ENCODE results near the gene TMEM45A. TPM values are rescaled to one million over a fixed set of nuclear protein-coding genes. Genes with fewer than 3 reads are reported as not detected.
"Not testable (repeated sequence)": the region's sequence is repeated elsewhere in the genome, so short reads cannot be mapped to it uniquely, and the experiment has no call there.

TMEM45A gene
- total RNA-seq, 1 donor from 2014 or later: 20.6 TPM

- DNase-seq (ENCODE audit: low spot score) (no peak), ATAC-seq (no peak)
- intact Hi-C loops (cut with DNase I): no loop called here
Measured at GRCh38 chr3:100558233-100558632, 65.8 kb downstream of the TMEM45A start.

DNA sequence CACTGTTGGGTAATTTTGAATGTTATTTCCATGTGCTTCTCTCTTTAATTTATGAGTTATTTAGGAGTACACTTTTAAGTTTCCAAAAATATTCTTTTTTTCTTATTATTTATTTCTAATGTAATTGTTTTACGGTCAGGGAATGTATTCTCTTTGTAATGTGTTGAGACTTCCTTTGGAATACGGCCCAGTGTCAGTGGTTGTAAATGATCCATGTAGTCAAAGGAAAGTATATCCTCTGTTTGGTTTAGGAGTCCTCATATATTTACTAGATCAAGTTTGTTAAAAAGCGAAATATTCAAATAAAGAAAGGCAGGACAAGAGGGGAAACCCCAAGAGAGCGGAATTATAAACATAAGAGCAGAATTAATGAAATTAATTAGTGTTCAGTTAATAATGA, 68.0 kb downstream of the TMEM45A start:
- intact Hi-C loops (cut with DNase I): no loop called here
- ATAC-seq: no peak
- no peak for DNase-seq (ENCODE audit: low spot score)

DNA sequence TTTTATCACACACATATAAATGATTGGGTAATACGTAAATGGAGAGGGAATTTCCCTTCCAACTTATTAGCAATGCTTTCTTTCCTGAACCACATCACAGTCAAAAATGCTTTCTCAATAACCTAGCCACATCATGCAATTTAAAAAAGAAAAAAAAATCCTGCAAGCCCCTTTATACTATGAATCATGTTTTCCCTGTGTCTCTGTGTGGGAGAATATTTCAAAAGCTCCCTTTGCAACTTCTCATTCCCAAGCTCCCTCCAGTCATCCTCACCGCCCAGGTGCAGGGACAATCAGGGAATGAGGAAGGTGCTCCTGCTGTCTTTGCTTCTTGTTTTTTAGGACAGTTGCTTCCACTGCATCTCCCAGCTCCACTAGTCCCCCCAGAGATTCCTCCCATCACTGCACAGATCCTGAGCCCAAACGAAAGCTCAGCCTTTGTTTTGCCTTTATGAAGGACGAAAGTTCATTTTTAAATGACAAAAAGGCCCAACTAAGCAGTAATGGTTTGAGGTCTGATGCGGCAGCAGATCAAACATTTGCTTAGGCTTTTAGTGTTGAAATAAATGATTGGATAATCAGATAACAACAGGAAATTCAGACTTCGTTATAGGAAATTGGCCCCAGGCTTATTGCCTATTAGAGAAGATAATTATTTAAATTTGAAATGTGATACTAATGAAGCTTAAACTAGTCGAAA, 69.2 kb downstream of the TMEM45A start:
- intact Hi-C loops (cut with DNase I): no loop called here
- ATAC-seq (peak; percentile 57), DNase-seq (ENCODE audit: low spot score) (no peak)

GRCh38 chr3:100562224-100562857, 69.9 kb downstream of the TMEM45A start:
- ATAC-seq (no peak), DNase-seq (ENCODE audit: low spot score) (no peak)
- intact Hi-C loops (cut with DNase I): no loop called here

DNA sequence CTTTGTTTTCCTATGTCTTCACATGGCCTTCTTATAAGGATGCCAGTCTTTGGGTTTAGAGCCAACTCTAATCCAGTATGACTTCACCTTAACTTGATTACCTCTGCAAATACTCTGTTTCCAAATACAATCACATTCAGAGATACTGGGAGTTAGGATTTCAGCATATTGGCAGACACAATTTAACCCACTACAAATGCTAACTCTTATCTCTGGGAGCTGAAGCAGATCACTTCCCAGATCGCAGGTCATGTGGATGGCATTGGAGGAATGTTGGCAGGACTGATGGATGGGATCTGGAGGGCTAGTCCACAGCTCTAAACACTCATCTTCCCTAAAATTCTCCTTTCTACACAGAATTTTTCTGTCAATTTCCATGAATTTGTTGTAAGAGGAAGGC, 70.8 kb downstream of the TMEM45A start:
- DNase-seq (ENCODE audit: low spot score): no peak
- intact Hi-C loops (cut with DNase I): no loop called here
- no peak for ATAC-seq

DNA sequence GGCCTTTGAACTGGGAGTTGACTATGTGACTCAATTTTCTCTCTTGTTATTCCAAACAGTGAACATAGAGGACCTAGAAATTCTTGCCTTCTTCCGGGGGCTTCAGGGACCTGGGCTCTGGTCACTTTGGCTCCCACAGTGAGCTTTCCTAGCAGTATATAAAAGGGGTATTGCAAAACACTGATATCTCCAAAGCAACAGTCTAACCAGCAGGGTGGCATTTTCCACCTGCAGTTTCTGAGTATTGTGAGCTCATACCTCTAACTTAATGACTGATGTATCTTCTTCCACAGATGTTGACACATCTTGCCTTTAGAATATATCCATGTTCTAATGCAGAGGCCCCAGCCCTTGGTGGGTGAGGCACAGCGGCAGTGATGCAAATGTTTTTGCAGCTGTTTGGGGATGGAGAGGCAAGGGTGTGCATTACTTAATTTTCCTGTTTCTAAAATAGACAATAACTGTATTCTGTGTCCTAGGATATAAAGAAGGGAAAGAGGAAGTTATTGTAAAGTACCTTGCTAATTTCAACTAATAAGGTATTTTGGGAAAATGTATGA, 71.3 kb downstream of the TMEM45A start:
- DNase-seq (ENCODE audit: low spot score) (no peak), ATAC-seq (no peak)
- intact Hi-C loops (cut with DNase I): no loop called here

GRCh38 chr3:100570811-100571210, 78.4 kb downstream of the TMEM45A start:
- no peak for ATAC-seq
- DNase-seq (ENCODE audit: low spot score): no peak
- intact Hi-C loops (cut with DNase I): no loop called here

DNA sequence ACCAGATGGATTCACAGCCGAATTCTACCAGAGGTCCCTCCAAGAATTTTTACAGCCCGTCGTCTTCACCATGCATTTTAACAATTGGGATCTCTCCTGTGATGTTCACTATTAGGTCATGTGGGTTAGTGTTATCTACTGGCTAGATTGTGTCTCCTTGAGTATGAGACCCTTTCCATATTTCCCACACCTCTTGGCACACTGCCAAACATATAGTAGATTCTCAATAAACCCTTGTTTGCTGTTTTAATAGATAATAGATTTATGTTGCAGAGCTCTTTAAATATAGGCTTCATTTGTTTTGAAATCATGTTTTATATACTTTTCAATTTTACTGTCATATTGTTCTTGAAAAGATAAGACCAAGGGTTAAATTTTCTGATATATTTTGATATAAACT, 82.1 kb downstream of the TMEM45A start:
- intact Hi-C loops (cut with DNase I): no loop called here
- DNase-seq (ENCODE audit: low spot score) (no peak), ATAC-seq (no peak)

DNA sequence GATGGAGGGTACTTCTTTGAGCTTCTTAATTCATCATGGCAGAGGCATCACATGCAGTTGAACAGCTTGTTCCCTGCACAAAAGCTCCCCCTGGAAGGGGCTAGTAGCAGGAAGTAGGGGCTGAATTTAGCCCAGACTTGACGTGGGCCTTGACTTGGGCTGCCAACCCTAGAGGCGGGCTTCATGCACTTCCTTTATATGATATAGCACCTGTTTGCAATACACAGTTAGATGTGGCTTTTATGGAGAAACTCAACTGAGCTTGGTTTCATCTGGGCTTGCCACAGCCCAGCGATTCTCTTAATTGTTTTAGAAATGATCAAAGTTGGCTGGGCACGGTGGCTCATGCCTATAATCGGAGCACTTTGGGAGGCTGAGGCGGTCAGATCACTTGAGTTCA, 83.3 kb downstream of the TMEM45A start:
- ATAC-seq: no peak
- intact Hi-C loops (cut with DNase I): no loop called here
- no peak for DNase-seq (ENCODE audit: low spot score)

- ATAC-seq: no peak
- no peak for DNase-seq (ENCODE audit: low spot score)
- intact Hi-C loops (cut with DNase I): no loop called here
Measured at GRCh38 chr3:100577382-100578008, 85.1 kb downstream of the TMEM45A start.

- ATAC-seq: no peak
- intact Hi-C loops (cut with DNase I): no loop called here
- DNase-seq (ENCODE audit: low spot score): no peak
Measured at GRCh38 chr3:100578646-100579045, 86.2 kb downstream of the TMEM45A start.

DNA sequence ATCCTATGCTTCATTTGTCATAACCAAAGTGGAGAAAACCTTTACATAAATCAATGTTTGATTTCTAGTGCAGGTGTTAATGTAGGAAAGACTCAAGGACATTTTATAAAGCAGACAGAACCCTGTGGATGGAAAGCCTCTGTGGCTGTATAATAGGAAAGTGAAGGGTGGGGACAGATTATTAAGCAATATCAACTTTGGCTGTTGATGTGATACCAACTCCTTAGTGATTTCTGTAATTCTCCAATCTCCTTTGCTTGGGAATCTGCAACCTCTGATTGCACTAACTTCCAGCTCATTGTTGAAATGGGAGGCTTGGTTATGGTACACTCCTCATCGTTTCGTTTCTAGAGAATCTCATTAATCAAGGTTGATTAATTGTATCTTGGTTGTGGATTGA, 87.7 kb downstream of the TMEM45A start:
- intact Hi-C loops (cut with DNase I): no loop called here
- peak; percentile 59 for ATAC-seq
- no peak for DNase-seq (ENCODE audit: low spot score)

GRCh38 chr3:100581650-100582049, 89.2 kb downstream of the TMEM45A start:
- DNase-seq (ENCODE audit: low spot score) (no peak), ATAC-seq (no peak)
- intact Hi-C loops (cut with DNase I): no loop called here

- intact Hi-C loops (cut with DNase I): not testable (repeated sequence)
Measured at GRCh38 chr3:100582157-100582556, 89.7 kb downstream of the TMEM45A start.

DNA sequence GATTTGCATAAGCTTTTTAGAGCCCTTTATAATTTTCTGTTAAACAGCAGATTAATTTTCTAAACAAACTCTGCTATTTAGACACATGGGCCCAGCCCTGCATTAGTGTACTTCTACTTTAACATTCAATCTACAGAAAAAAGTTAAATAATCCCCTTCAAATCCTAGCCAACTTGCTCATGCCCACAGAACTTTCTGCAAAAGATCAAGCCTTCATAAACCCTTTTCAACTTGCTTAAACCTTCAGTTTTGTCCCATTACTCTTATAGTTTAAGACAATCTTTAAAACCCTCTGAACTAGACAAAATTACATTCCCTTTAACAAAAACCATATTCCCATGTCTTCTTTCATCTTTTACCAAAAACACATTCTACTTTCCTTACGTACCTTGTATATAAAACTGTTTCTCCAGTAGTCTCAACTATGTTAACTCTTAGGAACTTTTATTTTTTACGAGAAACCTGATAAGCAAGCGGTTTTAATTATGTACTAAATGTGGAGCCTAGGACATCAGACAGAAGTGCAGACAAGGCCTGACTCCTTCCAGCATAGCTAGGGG, 91.8 kb downstream of the TMEM45A start:
- intact Hi-C loops (cut with DNase I): no loop called here
- ATAC-seq (no peak), DNase-seq (ENCODE audit: low spot score) (no peak)

More at GRCh38 chr3:100582157-100582556, 89.7 kb downstream of the TMEM45A start:
- DNase-seq (ENCODE audit: low spot score); ATAC-seq: not testable (repeated sequence)

GRCh38 chr3:100586832-100587231, 94.4 kb downstream of the TMEM45A start:
- no peak for ATAC-seq
- intact Hi-C loops (cut with DNase I): no loop called here
- DNase-seq (ENCODE audit: low spot score): no peak

GRCh38 chr3:100588251-100588650, 95.8 kb downstream of the TMEM45A start:
- intact Hi-C loops (cut with DNase I): no loop called here
- DNase-seq (ENCODE audit: low spot score) (no peak), ATAC-seq (no peak)

DNA sequence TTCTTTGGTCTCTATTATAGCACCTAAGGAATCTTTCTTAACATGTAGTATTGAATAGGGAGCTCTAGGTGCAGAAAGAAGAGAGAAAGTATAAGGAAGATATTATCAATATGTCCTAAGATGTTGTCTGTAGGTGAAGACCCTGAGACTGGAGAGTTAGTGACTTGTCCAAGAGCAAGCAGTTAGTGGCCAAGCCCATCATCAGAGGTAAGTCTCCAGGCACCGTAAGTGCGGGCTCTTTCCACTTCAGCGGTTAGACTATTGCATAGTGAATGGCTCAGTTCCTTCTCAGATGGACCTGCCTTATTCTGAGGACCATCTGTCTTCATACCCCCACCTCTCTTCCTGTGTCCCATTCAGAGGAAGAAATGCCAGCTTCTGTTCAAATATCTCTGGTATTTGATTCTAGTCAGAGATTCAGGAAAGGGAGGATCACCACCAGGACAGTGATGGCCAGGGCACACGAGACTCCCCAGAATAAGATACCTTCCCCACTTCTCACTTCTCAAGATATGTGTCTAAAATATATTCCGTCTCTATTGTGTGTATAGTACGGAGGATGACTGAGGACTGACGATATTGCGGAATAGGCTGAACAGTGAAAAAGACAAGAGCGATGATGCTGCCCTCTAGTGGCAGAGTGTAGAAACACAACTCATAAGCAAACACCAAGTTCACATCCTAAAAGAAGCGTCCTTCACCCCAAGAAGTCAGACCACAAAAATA, 97.9 kb downstream of the TMEM45A start:
- ATAC-seq (peak; percentile 89), DNase-seq (ENCODE audit: low spot score) (peak; percentile 70)
- intact Hi-C loops (cut with DNase I): no loop called here

GRCh38 chr3:100590840-100591147, 98.4 kb downstream of the TMEM45A start:
- intact Hi-C loops (cut with DNase I): no loop called here
- DNase-seq (ENCODE audit: low spot score) (no peak), ATAC-seq (no peak)

Data from sciatic nerve (tissue), 2 donors.